ENCODE measurements around the gene SENP2.
A peak's percentile ranks its signal among the peaks of the same experiment; 100 is the strongest.
"Not testable (repeated sequence)": the region's sequence is repeated elsewhere in the genome, so short reads cannot be mapped to it uniquely, and the experiment has no call there.

SENP2 gene

GRCh38 chr3:185647134-185647879, 61.2 kb downstream of the SENP2 start:
- DNase-seq (ENCODE audit: low read depth) = no peak

DNA sequence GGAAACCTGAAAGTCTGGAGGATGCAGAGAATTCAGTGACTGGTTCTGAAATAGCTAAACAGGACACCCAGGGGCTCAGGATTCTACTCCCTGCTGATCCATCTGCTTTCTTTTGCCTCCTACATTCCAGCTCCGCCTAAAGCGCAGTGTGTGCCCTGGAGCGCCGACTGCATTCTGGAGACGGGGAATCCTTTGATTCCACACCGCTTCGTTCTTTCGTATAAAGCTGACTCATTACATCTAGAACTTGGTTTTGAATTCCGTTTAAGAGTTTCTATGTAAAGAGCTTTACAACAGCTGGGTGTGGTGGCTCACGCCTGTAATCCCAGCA, 61.8 kb downstream of the SENP2 start:
- DNase-seq (ENCODE audit: low read depth) = no peak

GRCh38 chr3:185648396-185648795, 62.3 kb downstream of the SENP2 start:
- DNase-seq (ENCODE audit: low read depth) = no peak

GRCh38 chr3:185649414-185649813, 63.3 kb downstream of the SENP2 start:
- DNase-seq (ENCODE audit: low read depth) = no peak

DNA sequence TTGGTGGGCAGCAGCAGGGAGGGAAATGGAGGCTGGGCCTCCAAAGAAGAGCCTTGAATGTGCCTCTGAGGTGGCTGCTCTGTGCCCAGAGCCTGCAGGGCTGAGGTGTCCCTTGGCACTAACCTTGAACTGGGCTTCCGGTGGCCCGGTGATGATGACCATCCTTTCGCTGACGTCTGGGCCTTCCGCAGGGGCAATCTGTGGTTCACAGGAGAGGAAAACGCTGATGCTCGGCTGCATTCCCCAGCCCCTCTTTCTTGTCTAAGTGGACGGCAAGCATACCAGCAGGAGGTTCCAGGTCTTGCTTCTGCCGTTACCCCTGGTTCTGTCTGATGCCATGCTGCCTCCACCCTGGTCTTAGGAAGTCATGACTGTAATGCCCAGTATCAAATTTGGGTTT, 65.9 kb downstream of the SENP2 start:
- no peak for DNase-seq (ENCODE audit: low read depth)

DNA sequence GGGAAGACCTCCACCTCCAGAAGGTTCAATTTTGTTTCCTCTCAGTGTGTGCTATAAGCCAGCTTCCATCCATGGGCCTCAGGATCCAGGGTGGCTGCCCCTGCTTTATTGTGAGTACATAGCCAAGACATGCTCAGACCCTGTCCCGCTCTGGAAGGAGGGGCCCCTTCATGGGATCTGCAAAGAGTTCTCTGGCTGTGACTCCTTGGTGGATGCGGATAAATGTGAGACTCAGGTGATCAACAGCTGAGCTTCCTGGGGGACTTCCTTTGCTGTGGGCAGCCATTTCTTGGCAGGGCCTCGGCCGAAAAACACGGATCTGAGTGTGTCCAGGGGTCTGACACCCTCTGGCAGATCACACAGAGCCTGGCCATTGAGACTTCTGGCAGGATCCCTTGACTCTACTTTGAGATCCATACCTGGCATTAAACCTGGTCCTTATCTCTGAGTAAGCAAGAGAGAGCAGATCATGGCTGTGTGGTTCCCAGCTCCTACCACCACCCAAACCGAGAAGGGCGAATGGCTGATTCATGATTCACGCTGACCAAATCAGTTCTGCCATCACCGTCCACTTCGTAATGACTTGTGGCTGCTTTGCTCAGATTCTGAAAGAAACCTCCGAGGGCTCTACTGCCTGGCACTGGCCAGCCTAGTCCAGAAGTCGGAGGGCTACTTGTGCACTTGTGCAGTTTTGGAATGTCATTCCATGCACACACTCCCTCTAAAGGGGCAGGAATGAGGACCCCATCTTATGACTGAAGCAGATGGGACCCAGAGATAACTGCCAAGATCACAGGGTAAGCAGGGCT, 68.1 kb downstream of the SENP2 start:
- DNase-seq (ENCODE audit: low read depth) = no peak

DNA sequence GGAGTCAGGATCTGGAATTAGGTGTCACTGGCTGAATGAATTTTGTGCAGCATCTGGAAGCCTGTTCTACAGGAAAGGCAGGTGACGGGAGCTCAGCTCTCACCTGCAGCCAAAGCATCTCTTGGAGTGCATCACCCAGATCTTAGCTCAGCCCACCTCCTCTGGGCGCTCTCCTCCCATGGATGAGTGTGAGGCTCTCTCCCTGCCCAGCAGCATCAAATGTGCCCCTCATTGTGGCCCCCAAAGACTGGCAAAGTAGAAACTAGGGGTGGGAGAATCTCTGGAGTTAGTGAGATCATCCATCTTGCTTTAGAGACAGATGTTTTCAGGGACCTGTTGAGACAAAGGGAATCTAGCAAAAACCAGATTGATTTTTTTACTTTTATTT, 68.7 kb downstream of the SENP2 start:
- no peak for DNase-seq (ENCODE audit: low read depth)

GRCh38 chr3:185655426-185656320, 69.6 kb downstream of the SENP2 start:
- DNase-seq (ENCODE audit: low read depth) = no peak

- no peak for DNase-seq (ENCODE audit: low read depth)
These were observed 70.3 kb downstream of the SENP2 start for GRCh38 chr3:185656321-185656840.

GRCh38 chr3:185657211-185657610, 71.1 kb downstream of the SENP2 start:
- DNase-seq (ENCODE audit: low read depth) = no peak

- no peak for DNase-seq (ENCODE audit: low read depth)
These were observed 71.8 kb downstream of the SENP2 start for GRCh38 chr3:185657691-185658503.

- DNase-seq (ENCODE audit: low read depth) = no peak
These were observed 72.4 kb downstream of the SENP2 start for GRCh38 chr3:185658504-185658912.

DNA sequence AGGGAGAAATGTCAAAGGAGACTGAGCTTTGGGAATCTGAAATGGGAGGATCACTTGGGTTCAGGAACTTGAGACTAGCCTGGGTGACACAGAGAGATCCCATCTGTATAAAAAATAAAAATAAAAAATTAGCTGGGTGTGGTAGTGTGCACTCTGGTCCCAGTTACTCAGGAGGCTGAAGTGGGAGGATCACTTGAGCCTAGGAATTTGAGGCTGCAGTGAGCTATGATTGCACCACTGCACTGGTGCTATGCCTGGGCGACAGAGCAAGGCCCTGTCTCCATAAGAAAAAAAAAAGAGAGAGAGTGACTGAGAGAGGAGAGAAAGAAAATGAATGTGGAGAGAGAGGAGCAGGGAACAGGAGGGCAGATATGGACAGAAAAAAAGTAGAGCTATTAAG, 72.8 kb downstream of the SENP2 start:
- DNase-seq (ENCODE audit: low read depth) = no peak

GRCh38 chr3:185659942-185660921, 74.1 kb downstream of the SENP2 start:
- DNase-seq (ENCODE audit: low read depth) = peak; percentile 31

- DNase-seq (ENCODE audit: low read depth) = not testable (repeated sequence)
These were observed 75.2 kb downstream of the SENP2 start for GRCh38 chr3:185661296-185661695.

DNA sequence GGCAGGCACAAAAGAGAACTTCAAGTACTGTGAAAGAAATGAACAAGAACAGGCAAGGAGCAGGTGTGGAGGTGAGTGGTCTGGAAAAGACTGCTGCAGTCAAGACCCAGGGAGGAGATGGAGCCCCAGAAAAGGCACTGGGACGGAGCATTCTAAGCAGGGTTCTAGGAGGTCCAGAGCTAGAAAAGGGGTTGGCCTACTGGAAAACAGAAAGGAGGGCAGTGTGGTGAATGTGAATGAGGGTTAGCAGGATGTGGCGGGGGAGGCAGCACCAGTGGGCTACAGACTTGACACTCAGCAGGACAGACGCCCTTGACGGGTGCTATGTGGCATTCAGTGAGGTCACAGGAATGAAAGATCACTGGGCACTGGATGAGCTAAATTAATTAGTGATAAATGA, 75.7 kb downstream of the SENP2 start:
- no peak for DNase-seq (ENCODE audit: low read depth)

GRCh38 chr3:185663929-185664328, 77.8 kb downstream of the SENP2 start:
- no peak for DNase-seq (ENCODE audit: low read depth)

- no peak for DNase-seq (ENCODE audit: low read depth)
These were observed 81.5 kb downstream of the SENP2 start for GRCh38 chr3:185667574-185667973.

GRCh38 chr3:185677146-185677829, 91.2 kb downstream of the SENP2 start:
- DNase-seq (ENCODE audit: low read depth) = no peak

GRCh38 chr3:185678027-185678426, 91.9 kb downstream of the SENP2 start:
- DNase-seq (ENCODE audit: low read depth) = no peak
